Measurements from ENCODE around the gene KRT40. TPM values are rescaled to one million over a fixed set of nuclear protein-coding genes. Genes with fewer than 3 reads are reported as not detected.

Gene KRT40
- total and polyA plus RNA-seq, 10 of the 15 experiments (the other 5 are each of a cell fraction or from before 2014, with no cell fraction given): not detected

DNA sequence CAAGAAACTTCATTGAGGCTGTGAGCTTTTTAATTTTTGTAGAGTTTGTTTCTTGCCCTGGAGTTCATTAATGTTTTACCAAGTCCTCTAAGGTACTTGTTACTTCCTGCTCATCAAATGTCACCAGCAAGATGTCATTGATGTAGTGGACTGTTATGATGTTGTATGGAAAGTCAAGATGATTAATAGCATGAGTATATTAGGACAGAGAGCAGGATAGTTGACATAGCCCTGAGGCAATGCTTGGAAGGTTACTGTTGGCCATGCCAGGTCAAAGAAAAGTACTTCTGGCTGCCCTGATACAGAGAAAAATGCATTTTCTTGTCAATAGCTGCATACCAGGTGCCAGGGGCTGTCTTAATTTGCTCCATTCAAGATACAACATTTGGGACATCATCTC lies 36.2 kb upstream of the KRT40 start (continued):
- TF ChIP-seq, protein P1, sequence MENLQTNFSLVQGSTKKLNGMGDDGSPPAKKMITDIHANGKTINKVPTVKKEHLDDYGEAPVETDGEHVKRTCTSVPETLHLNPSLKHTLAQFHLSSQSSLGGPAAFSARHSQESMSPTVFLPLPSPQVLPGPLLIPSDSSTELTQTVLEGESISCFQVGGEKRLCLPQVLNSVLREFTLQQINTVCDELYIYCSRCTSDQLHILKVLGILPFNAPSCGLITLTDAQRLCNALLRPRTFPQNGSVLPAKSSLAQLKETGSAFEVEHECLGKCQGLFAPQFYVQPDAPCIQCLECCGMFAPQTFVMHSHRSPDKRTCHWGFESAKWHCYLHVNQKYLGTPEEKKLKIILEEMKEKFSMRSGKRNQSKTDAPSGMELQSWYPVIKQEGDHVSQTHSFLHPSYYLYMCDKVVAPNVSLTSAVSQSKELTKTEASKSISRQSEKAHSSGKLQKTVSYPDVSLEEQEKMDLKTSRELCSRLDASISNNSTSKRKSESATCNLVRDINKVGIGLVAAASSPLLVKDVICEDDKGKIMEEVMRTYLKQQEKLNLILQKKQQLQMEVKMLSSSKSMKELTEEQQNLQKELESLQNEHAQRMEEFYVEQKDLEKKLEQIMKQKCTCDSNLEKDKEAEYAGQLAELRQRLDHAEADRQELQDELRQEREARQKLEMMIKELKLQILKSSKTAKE (IDR thresholded peaks at IDR 0.05; ENCODE audit: low read depth, poor library complexity, severe bottlenecking): no peak

DNA sequence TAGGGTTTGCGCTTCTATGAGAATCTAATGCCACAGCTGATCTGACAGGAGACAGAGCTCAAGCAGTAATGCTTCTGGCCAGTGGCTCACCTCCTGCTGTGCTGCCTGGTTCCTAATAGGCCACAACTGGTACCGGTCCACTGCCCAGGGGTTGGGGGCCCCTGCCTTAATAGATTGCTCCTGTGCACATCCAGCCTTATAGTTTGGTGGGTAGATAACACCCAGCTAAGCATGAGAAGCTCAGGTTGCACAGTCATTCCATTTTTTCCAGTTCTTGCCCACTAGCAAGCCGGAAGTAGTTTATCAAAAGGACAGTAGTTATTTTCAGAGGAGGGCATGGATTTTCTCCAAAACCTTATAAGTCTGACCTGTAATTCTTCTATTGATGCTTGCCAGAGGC lies 35.3 kb upstream of the KRT40 start:
- intact Hi-C loops (cut with micrococcal nuclease; ENCODE audit: unreplicated experiment): no loop called here
- TF ChIP-seq, protein P2, sequence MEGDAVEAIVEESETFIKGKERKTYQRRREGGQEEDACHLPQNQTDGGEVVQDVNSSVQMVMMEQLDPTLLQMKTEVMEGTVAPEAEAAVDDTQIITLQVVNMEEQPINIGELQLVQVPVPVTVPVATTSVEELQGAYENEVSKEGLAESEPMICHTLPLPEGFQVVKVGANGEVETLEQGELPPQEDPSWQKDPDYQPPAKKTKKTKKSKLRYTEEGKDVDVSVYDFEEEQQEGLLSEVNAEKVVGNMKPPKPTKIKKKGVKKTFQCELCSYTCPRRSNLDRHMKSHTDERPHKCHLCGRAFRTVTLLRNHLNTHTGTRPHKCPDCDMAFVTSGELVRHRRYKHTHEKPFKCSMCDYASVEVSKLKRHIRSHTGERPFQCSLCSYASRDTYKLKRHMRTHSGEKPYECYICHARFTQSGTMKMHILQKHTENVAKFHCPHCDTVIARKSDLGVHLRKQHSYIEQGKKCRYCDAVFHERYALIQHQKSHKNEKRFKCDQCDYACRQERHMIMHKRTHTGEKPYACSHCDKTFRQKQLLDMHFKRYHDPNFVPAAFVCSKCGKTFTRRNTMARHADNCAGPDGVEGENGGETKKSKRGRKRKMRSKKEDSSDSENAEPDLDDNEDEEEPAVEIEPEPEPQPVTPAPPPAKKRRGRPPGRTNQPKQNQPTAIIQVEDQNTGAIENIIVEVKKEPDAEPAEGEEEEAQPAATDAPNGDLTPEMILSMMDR (IDR thresholded peaks at IDR 0.05 in 2 of 3, conservative IDR thresholded peaks at IDR 0.05 in 1 of 3; ENCODE audit: control insufficient read depth in 2 of 3, extremely low read depth in 1 of 3, insufficient read depth in 1 of 3, low read depth in 3 of 3, low read length in 3 of 3): no peak
- TF ChIP-seq EGR1 (IDR thresholded peaks at IDR 0.05; ENCODE audit: borderline replicate concordance in 1 of 2, low read depth in 2 of 2, low read length in 2 of 2) (no peak), KDM1A (IDR thresholded peaks at IDR 0.05; ENCODE audit: borderline replicate concordance) (no peak), SPI1 (IDR thresholded peaks at IDR 0.05; ENCODE audit: borderline replicate concordance, insufficient read depth, low read depth, low read length) (no peak), POLR2AphosphoS5 (IDR thresholded peaks at IDR 0.05; ENCODE audit: low read length) (no peak), BACH1 (IDR thresholded peaks at IDR 0.05; ENCODE audit: borderline replicate concordance) (no peak), SREBF1 (IDR thresholded peaks at IDR 0.05; ENCODE audit: low read length) (no peak)
- H3K27me3 ChIP-seq (replicated peaks in 1 of 2; ENCODE audit: control insufficient read depth in 2 of 2, insufficient read depth in 2 of 2, low read length in 1 of 2): no peaks in the 10 kb centered on the region; a peak in 2 of 4 replicates

More for the DNA sequence above, 35.3 kb upstream of the KRT40 start:
- no peaks in the 10 kb centered on the region for H3K4me1 ChIP-seq (ENCODE audit: control insufficient read depth, insufficient read depth, low read length)
- ChIA-PET POLR2A (interaction anchor here (0.6 kb wide), 1 partner anchor 95 kb away, joined by 3 read pairs; no protein-coding TSS in a partner anchor), SMC1A (ENCODE audit: uncharacterized antibody, unreplicated experiment) (no interaction called here), CTCF (interaction anchor here (1.2 kb wide), 1 partner anchor 10 kb away, joined by 3 read pairs; the partner anchor contains the start of gene KRTAP1-4), RAD21 (ENCODE audit: unreplicated experiment) (no interaction called here)
- H4K20me1 ChIP-seq (ENCODE audit: control insufficient read depth, insufficient read depth): no peaks in the 10 kb centered on the region
- FAIRE-seq (no peak), ATAC-seq (no peak), DNase-seq (ENCODE audit: low read depth, low spot score) (no peak)
- H3K4me2 ChIP-seq (ENCODE audit: control insufficient read depth, insufficient read depth): no peak overlapping the region
- no peaks in the 10 kb centered on the region for H3K79me2 ChIP-seq (ENCODE audit: control insufficient read depth, insufficient read depth, low read length)
- no peak overlapping the region for H3K4me3 ChIP-seq
- H2AFZ ChIP-seq (ENCODE audit: control insufficient read depth, low read depth, low read length): no peak overlapping the region
- no peaks in the 10 kb centered on the region for H3K36me3 ChIP-seq (ENCODE audit: control insufficient read depth in 2 of 2, insufficient read depth in 2 of 2, low read length in 1 of 2)
- in situ Hi-C loops (cut with MboI): no loop called here
- BruUV-seq (replicated peaks): no TSS peak
- 63% methylated on average over 3 of the region's 3 CpGs for WGBS (ENCODE audit: insufficient coverage, insufficient replicate concordance, low lambda C conversion rate, missing lambda C conversion rate)
- H3K9ac ChIP-seq (ENCODE audit: control insufficient read depth, insufficient read depth, low read length): no peak overlapping the region
- H3K27ac ChIP-seq (ENCODE audit: control insufficient read depth, insufficient read depth): no peak overlapping the region
- H3K9me3 ChIP-seq (replicated peaks; ENCODE audit: control insufficient read depth, insufficient read depth, low read length): no peaks in the 10 kb centered on the region
